Thymus (tissue), 11 donors: ENCODE data around the gene PDK4. TPM values are rescaled to one million over a fixed set of nuclear protein-coding genes. Genes with fewer than 3 reads are reported as not detected.
"Not testable (repeated sequence)": the region's sequence is repeated elsewhere in the genome, so short reads cannot be mapped to it uniquely, and the experiment has no call there.

Experiments used
- DNase-seq, 9 donors: peaks; one replicate each; pipeline ENCODE4 v3.0.0-alpha.2; 2013; ENCODE audit warnings: low spot score in 9 of 9, low read depth in 6 of 9, missing footprints in 1 of 9
- H3K27ac ChIP-seq, 2 donors: one replicate each; pipeline ENCODE4 v1.5.1; 2013; ENCODE audit warnings: control low read depth in 1 of 2, low read depth in 1 of 2, low read length in 1 of 2, mild to moderate bottlenecking in 1 of 2, moderate library complexity in 1 of 2
- H3K27me3 ChIP-seq, 2 donors: one replicate each; pipeline ENCODE4 v1.5.1; 2013; ENCODE audit warnings: low read length in 1 of 2; ENCODE audit not compliant: control insufficient read depth in 2 of 2, insufficient read depth in 1 of 2
- H3K36me3 ChIP-seq, 2 donors: one replicate each; pipeline ENCODE4 v1.5.1; 2013; ENCODE audit warnings: low read length in 1 of 2, mild to moderate bottlenecking in 1 of 2, moderate library complexity in 1 of 2; ENCODE audit not compliant: control insufficient read depth in 2 of 2, insufficient read depth in 2 of 2
- H3K4me1 ChIP-seq, 2 donors: one replicate each; pipeline ENCODE4 v1.5.1; 2013; ENCODE audit warnings: low read length in 2 of 2; ENCODE audit not compliant: control insufficient read depth in 2 of 2, insufficient read depth in 2 of 2
- H3K4me3 ChIP-seq, 2 donors: one replicate each; pipeline ENCODE4 v1.5.1; 2013; ENCODE audit warnings: low read length in 2 of 2, control low read depth in 1 of 2, mild to moderate bottlenecking in 1 of 2
- H3K9me3 ChIP-seq, 2 donors: one replicate each; pipeline ENCODE4 v1.5.1; 2013; ENCODE audit warnings: low read length in 1 of 2, mild to moderate bottlenecking in 1 of 2; ENCODE audit not compliant: control insufficient read depth in 2 of 2, insufficient read depth in 1 of 2
- WGBS: extraction: QIAGEN DNeasy Blood & Tissue Kit; methylation state at CpG from one replicate; pipeline ENCODE4 v1.1.7; 2013; 5-methylcytosine and 5-hydroxymethylcytosine counted together
- polyA plus RNA-seq: library from polyadenylated mRNA; stranded (reverse); fragments of 200-250 nt; gene quantifications from one replicate; pipeline ENCODE4 v1.2.3, GENCODE V29; 2013
- total RNA-seq: library from RNA; stranded (reverse); fragments of 120-200 nt; gene quantifications from one replicate; pipeline ENCODE4 v1.2.4, GENCODE V29; 2013
- donor health status: healthy.

The PDK4 gene
- total and polyA plus RNA-seq, 2 donors, result 4.6 to 153 TPM

DNA sequence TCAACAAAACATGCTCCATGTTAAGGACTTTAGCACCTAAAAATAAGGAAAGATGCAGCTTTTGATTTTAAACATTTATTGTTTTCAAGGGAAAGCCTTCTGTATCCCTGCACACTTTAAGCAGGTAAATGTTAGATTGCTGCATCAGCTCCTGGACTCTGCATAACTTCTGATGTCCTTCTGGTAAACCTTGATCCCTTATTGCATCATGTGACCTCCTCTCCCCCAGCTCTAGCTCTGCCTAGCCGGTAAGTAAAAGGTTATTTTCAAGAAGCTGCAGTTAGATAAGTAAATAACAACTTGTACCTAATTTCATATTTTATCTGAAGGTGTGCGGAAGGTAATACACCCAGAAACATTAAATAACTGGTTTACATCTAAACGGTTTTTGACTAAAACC, 37.5 kb downstream of the PDK4 start:
- WGBS, result 96% methylated on average over 3 of the region's 3 CpGs
- no peaks in the 10 kb centered on the region for H3K27me3 ChIP-seq
- no peak overlapping the region for H3K4me3 ChIP-seq
- H3K4me1 ChIP-seq, result no peaks in the 10 kb centered on the region
- no peak for DNase-seq
- no peak overlapping the region for H3K27ac ChIP-seq
- no peaks in the 10 kb centered on the region for H3K36me3 ChIP-seq
- no peaks in the 10 kb centered on the region for H3K9me3 ChIP-seq

DNA sequence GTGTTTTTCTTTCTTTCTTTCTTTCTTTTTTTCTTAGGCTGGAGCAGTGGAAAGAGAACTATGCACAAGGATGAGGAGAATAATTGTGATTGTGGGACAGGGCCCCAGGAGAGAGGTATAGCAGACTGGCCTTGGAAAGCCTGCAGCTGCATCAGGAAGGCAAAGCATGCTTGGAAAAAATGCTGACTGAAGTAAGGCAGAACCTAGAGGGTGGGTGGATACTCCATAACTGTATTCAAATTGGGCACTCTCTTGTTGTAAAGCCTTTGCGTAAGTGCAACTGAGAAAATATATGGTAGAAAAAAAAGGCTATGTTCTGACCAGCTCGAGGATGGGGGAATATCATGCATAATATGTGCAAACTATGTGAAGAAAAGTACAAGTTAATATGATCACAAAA, 39.5 kb downstream of the PDK4 start:
- Histone ChIP-seq H3K4me1 (no peaks in the 10 kb centered on the region), H3K27me3 (no peaks in the 10 kb centered on the region), H3K9me3 (no peaks in the 10 kb centered on the region), H3K36me3 (no peaks in the 10 kb centered on the region), H3K27ac (no peak overlapping the region), H3K4me3 (no peak overlapping the region)
- DNase-seq, result no peak
- 95% methylated on average over 2 of the region's 2 CpGs for WGBS

DNA sequence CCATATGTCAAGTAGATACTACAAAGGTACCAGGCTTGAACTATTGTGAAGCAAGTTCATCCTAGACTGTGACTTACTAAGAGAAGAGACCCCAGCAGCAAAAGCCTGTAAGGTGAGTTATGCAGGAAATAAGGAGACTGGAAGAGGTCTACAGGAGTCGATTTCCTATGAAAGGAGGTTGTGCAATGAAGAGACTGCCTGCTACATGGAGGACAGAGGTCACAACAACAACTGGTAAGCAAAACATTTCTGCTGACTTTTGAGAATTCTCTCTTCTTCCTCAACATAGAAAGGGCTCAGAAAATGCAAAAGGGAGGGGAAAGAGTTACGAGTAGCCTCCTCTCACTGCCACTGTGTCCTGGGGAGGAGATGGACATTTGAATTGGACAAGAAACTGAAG, 42.4 kb downstream of the PDK4 start:
- no peaks in the 10 kb centered on the region for H3K27me3 ChIP-seq
- no peaks in the 10 kb centered on the region for H3K9me3 ChIP-seq
- WGBS, result 86% methylated on average over 2 of the region's 2 CpGs
- H3K4me1 ChIP-seq, result no peaks in the 10 kb centered on the region
- no peak for DNase-seq
- no peak overlapping the region for H3K27ac ChIP-seq
- no peak overlapping the region for H3K4me3 ChIP-seq
- H3K36me3 ChIP-seq, result no peaks in the 10 kb centered on the region

- not testable (repeated sequence) for H3K9me3 ChIP-seq, H3K4me3 ChIP-seq, DNase-seq, H3K27me3 ChIP-seq, H3K4me1 ChIP-seq, H3K27ac ChIP-seq, H3K36me3 ChIP-seq
- 87% methylated on average over 45 of the region's 45 CpGs for WGBS
Measured at GRCh38 chr7:95552010-95552926, 44.0 kb downstream of the PDK4 start.

GRCh38 chr7:95550546-95550945, 45.8 kb downstream of the PDK4 start:
- 86% methylated on average over 4 of the region's 4 CpGs for WGBS
- Histone ChIP-seq H3K27me3 (no peaks in the 10 kb centered on the region), H3K9me3 (no peaks in the 10 kb centered on the region), H3K4me1 (no peaks in the 10 kb centered on the region), H3K36me3 (no peaks in the 10 kb centered on the region), H3K27ac (peak overlapping the region in 1 of 2 donors; percentile 84), H3K4me3 (no peak overlapping the region)
- no peak for DNase-seq

DNA sequence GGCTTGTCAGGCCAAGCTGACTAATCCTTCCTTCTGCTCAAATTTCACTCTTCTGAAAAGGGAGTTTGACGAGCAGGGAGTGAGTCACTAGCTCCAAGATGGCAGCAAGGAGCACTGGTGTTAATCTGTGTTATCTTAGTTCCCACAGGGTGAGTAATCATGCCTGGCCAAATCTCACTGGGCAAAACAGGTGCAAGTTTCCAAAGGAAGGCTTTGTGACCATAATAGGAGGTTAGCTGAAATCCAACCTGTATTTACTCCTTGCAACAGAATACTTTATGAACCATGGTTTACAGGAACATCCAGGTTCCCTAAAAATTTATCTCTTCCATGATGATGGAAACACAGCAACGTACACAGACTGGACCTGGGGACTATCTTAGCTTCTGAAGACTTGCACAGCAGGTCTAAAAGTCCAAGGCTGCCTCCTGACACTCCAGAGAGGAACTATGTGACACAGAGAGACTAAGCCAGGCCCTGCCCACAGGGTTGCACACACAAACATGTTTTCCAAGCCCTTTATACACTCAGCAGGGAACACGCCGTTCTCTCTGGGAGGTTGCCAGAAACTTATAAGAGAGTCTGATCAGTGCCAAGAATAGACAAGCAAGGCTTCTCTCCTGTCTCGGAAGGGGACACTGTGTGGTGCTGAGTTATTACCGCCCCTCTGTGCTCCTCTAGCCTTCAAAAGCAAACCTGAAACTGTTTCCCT, 46.3 kb downstream of the PDK4 start:
- Histone ChIP-seq H3K27ac (peak overlapping the region in 1 of 2 donors; percentile 84), H3K36me3 (no peaks in the 10 kb centered on the region), H3K4me3 (no peak overlapping the region), H3K4me1 (no peaks in the 10 kb centered on the region), H3K27me3 (no peaks in the 10 kb centered on the region), H3K9me3 (no peaks in the 10 kb centered on the region)
- DNase-seq, result peak in 1 of 9 donors; percentile 10
- 78% methylated on average over 6 of the region's 6 CpGs for WGBS

GRCh38 chr7:95547361-95548348, 48.7 kb downstream of the PDK4 start:
- no peak for DNase-seq
- H3K4me3 ChIP-seq, result no peak overlapping the region
- 87% methylated on average over 6 of the region's 6 CpGs for WGBS
- no peak overlapping the region for H3K27ac ChIP-seq
- H3K4me1 ChIP-seq, result no peaks in the 10 kb centered on the region
- no peaks in the 10 kb centered on the region for H3K36me3 ChIP-seq
- H3K27me3 ChIP-seq, result no peaks in the 10 kb centered on the region
- no peaks in the 10 kb centered on the region for H3K9me3 ChIP-seq

GRCh38 chr7:95546647-95547046, 49.7 kb downstream of the PDK4 start:
- no peak overlapping the region for H3K27ac ChIP-seq

More at GRCh38 chr7:95546647-95547046, 49.7 kb downstream of the PDK4 start:
- DNase-seq, result no peak
- H3K9me3 ChIP-seq, result no peaks in the 10 kb centered on the region
- 93% methylated on average over 4 of the region's 4 CpGs for WGBS
- no peaks in the 10 kb centered on the region for H3K27me3 ChIP-seq
- H3K4me3 ChIP-seq, result no peak overlapping the region
- no peaks in the 10 kb centered on the region for H3K4me1 ChIP-seq
- H3K36me3 ChIP-seq, result no peaks in the 10 kb centered on the region
